GM10248 (cell line): ENCODE data around the gene ORC4.

ENCODE experiments used
- CTCF ChIA-PET: fragments of 300-600 bp; sonication (Branson Sonifier 250); formaldehyde crosslinking; extraction: SDS; loops from one replicate; lab custom pipeline; 2021; ENCODE audit warnings: antibody characterized with exemption; lab: Yijun Ruan, JAX
- POLR2A ChIA-PET: fragments of 350-650 bp; sonication (Branson Sonifier 250); formaldehyde crosslinking; extraction: SDS; loops from one replicate; lab custom pipeline; 2020; ENCODE audit warnings: antibody characterized with exemption; lab: Yijun Ruan, JAX
- DNase-seq: peaks from one replicate; pipeline ENCODE4 v3.0.0; 2012; ENCODE audit errors: extremely low spot score
- TF ChIP-seq, protein P1 (sequence below): IDR thresholded peaks from 2 replicates; pipeline ENCODE4 v1.5.1; 2012; ENCODE audit warnings: mild to moderate bottlenecking, low read depth; ENCODE audit errors: extremely low read depth, missing control alignments, control extremely low read depth

The ORC4 gene

GRCh38 chr2:147968571-147968970 lies 52.0 kb downstream of the ORC4 start:
- ChIA-PET CTCF (no interaction called here), POLR2A (no interaction called here)
- no peak for DNase-seq
- TF ChIP-seq, protein P1, sequence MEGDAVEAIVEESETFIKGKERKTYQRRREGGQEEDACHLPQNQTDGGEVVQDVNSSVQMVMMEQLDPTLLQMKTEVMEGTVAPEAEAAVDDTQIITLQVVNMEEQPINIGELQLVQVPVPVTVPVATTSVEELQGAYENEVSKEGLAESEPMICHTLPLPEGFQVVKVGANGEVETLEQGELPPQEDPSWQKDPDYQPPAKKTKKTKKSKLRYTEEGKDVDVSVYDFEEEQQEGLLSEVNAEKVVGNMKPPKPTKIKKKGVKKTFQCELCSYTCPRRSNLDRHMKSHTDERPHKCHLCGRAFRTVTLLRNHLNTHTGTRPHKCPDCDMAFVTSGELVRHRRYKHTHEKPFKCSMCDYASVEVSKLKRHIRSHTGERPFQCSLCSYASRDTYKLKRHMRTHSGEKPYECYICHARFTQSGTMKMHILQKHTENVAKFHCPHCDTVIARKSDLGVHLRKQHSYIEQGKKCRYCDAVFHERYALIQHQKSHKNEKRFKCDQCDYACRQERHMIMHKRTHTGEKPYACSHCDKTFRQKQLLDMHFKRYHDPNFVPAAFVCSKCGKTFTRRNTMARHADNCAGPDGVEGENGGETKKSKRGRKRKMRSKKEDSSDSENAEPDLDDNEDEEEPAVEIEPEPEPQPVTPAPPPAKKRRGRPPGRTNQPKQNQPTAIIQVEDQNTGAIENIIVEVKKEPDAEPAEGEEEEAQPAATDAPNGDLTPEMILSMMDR, result no peak

GRCh38 chr2:147952118-147952517 lies 68.4 kb downstream of the ORC4 start:
- TF ChIP-seq, protein P1, result no peak
- ChIA-PET POLR2A (no interaction called here), CTCF (no interaction called here)
- DNase-seq, result no peak

- CTCF ChIA-PET, result interaction anchor here (1.1 to 1.5 kb wide), 3 partner anchors 10 to 564 kb away, joined by 3 to 5 read pairs (median 4); no protein-coding TSS in a partner anchor
- TF ChIP-seq, protein P1, result no peak
- POLR2A ChIA-PET, result no interaction called here
- no peak for DNase-seq
These were observed 74.9 kb downstream of the ORC4 start for GRCh38 chr2:147945660-147946059.

GRCh38 chr2:147939313-147939712 lies 81.2 kb downstream of the ORC4 start:
- no peak for DNase-seq
- CTCF ChIA-PET, result interaction anchor here (1.4 kb wide), 1 partner anchor 570 kb away, joined by 6 read pairs; no protein-coding TSS in a partner anchor
- POLR2A ChIA-PET, result no interaction called here
- TF ChIP-seq, protein P1, result no peak

DNA sequence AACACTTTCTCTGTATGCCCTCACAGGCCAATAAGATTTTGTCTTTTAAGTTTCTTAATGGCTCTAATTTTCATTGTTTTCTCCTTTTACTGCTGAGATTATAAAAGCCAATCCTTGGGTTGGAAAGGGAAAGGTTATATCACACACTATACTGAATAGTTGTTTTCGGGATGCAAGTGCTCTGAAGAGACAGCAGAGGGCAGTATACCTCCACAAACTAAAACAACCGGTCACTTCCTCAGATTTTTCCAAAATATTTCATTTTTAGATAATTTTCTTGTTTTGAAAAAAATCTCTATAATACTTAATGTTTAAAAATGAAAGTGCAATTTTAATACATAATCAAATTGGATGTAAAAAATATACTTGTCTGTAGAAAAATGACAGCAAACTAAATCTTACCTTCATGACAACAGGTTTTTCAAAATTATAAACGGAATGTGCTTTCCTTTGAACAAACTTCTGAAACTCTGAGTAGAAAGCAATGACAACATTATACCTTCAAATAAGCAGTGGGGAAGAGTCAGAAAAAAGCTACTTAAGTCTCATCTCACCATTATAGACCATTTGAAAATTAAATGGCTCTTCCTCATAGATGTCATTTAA lies 82.7 kb downstream of the ORC4 start:
- ChIA-PET POLR2A (no interaction called here), CTCF (interaction anchor here (0.9 to 3.3 kb wide), 6 partner anchors 523 to 1053 kb away, joined by 3 to 27 read pairs (median 3); no protein-coding TSS in a partner anchor)
- TF ChIP-seq, protein P1, result peak; percentile 72
- peak; percentile 5 for DNase-seq

GRCh38 chr2:147934881-147935620 lies 85.5 kb downstream of the ORC4 start:
- ChIA-PET POLR2A (interaction anchor here (0.6 kb wide), 1 partner anchor 125 kb away, joined by 17 read pairs; no protein-coding TSS in a partner anchor), CTCF (interaction anchor here (0.9 to 3.3 kb wide), 7 partner anchors 10 to 1055 kb away, joined by 3 to 27 read pairs (median 4); no protein-coding TSS in a partner anchor)
- DNase-seq, result no peak
- TF ChIP-seq, protein P1, result no peak
